LNCaP clone FGC (cell line): ENCODE data around the gene RTL10.

Experiments used
- DNase-seq: peaks from one replicate; pipeline ENCODE4 v3.0.0-alpha.2; 2011; ENCODE audit warnings: low read depth
- H3K4me3 ChIP-seq: 2 replicates; pipeline ENCODE4 v1.5.1; 2011; ENCODE audit warnings: mild to moderate bottlenecking, low read depth, low read length, control low read depth
- CTCF ChIP-seq: IDR thresholded peaks from 2 replicates; pipeline ENCODE4 v1.5.1; 2012; ENCODE audit warnings: mild to moderate bottlenecking; ENCODE audit not compliant: control insufficient read depth, insufficient read depth; ENCODE audit errors: extremely low read depth

Gene RTL10

GRCh38 chr22:19831016-19831415, 23.7 kb downstream of the RTL10 start:
- TF ChIP-seq CTCF = no peak
- no peak for DNase-seq

GRCh38 chr22:19828035-19828401, 26.7 kb downstream of the RTL10 start:
- no peak for TF ChIP-seq CTCF
- no peak overlapping the region for H3K4me3 ChIP-seq

More at GRCh38 chr22:19831016-19831415, 23.7 kb downstream of the RTL10 start:
- no peak overlapping the region for H3K4me3 ChIP-seq

GRCh38 chr22:19827341-19828034, 27.2 kb downstream of the RTL10 start:
- DNase-seq = peak; percentile 14
- peak overlapping the region; percentile 13; the same call in 1 of the 2 replicates for H3K4me3 ChIP-seq
- no peak for TF ChIP-seq CTCF

More at GRCh38 chr22:19828035-19828401, 26.7 kb downstream of the RTL10 start:
- no peak for DNase-seq

- H3K4me3 ChIP-seq = no peak overlapping the region
- peak; percentile 61 for DNase-seq
- TF ChIP-seq CTCF = no peak
Observed at GRCh38 chr22:19826619-19826950, 28.1 kb downstream of the RTL10 start.

GRCh38 chr22:19825904-19826618, 28.6 kb downstream of the RTL10 start:
- H3K4me3 ChIP-seq = no peak overlapping the region
- DNase-seq = no peak
- no peak for TF ChIP-seq CTCF

- no peak for DNase-seq
- no peak for TF ChIP-seq CTCF
- no peak overlapping the region for H3K4me3 ChIP-seq
Observed at GRCh38 chr22:19824926-19825339, 29.7 kb downstream of the RTL10 start.
